Suppressor macrophage treated with lipopolysaccharide for 4 hours (primary cell): ENCODE results near the gene PRM2.

Source experiments
- DNase-seq: peaks from one replicate; pipeline ENCODE4 v3.0.0-alpha.2; 2020

The PRM2 gene

DNA sequence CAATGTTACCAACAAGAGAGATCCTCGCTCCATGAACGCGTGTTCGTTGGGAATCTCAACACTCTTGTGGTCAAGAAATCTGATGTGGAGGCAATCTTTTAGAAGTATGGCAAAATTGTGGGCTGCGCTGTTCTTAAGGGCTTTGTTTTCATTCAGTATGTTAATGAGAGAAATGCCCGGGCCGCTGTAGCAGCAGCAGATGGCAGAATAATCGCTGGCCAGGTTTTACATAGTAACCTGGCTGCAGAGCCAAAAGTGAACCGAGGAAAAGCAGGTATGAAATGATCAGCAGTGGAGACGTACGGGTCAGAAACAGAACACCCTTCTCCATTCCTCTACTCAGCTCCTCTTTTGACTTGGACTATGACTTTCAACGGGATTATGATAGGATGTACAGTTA is 33.6 kb downstream of the PRM2 start:
- no peak for DNase-seq

DNA sequence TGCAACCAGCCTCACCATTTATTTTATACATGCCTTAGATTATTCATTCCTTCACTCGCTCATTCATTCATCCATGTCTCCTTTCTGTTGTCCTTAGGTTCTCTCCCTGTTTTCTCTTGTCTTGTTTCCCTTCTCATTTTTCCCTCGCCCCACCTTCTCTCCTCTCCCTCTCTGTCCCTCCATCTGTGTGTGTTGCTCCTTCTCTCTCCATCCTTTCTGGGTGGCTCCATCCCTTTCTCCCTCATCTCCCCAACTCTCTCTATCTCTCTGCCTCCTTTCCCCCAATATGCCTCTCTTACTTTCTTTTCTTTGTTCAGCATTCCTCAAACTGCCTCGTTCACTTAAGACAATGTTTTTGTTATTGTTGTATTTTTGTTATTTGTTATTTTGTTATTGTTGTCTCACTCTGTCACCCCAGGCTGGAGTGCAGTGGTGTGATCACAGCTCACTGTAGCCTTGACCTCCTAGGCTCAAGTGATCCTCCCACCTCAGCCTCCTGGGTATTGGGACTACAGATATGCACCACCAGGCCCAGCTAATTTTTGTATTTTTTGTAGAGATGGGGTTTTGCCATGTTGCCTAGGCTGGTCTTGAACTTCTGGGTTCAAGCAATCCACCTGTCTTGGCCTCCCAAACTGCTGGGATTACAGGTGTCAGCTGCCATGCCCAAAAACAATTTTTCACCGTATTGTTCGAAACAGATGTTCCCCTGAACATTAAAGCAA is 34.6 kb downstream of the PRM2 start:
- DNase-seq: no peak

DNA sequence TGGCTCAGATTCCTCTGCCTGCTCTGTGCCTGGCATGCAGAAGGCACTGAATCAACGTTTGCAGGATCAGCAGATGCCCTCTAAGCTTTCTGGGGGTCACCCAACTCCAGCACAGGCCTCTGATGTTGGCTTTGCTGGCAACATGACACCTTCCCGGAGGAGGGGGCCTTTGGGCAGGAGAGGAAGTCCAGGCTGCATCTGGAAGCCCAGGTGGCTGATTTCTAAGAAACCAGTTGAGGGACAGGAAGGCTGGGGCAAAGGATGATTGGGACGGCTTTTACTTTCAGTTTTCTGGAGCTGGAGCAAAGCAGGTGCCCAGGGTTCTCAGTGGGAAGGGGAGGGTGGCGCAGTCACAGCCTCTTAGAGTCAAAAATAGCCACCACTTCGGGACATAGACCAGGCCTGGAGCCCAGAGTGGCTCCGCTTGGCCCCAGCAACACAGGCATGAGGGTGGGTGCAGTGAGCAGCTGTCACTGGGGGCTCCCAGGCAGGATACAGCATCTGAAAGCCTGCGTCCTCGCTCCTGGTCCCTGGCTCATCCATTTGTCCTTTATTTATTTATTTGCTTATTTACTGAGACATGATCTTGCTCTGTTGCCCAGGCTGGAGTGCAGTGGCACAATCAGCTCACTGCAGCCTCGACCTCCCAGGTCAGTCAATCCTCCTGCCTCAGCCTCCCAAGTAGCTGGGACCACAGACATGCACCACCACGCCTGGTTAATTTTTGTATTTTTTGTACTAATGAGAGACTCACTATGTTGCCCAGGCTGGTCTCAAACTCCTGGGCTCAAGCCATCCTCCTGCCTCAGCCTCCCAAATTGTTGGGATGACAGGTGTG is 35.4 kb downstream of the PRM2 start:
- no peak for DNase-seq

DNA sequence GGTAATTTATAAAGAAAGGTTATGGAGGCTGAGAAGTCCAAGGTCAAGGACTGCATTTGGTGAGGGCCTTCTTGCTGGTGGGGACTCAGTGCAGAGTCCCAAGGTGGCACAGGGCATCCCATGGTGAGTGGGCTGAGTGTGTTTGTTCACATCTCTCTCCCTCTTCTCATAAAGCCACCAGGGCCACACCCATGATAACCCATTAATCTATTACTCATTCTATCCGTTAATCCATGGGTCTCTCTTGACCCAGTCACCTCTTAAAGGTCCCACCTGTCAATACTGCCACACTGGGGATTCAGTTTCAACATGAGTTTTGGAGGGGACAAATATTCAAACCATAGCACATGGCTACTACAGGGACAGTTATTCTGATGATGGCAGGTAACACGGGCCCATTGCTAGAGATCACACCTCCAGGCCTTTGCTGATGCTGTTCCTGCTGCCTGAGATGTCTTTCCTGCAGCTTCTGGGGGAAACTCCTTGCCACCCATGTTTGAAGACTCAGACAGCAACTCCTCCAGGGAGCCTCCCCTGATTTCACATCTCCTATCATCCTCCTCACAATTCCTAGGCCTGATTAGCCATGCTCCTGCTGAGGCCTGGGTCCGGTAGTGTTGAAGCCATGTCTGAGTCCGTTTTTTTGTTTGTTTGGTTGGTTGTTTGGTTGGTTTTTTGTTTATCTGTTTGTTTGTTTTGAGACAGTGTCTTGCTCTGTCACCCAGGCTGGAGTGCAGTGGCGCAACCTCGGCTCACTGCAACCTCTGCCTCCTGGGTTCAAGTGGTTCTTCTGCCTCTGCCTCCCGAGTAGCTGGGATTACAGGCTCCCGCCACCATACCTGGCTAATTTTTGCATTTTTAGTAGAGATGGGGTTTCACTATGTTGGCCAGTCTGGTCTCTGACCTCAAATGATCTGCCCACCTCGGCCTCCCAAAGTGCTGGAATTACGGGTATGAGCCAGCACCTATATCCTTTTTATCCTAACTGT is 36.3 kb downstream of the PRM2 start:
- no peak for DNase-seq

DNA sequence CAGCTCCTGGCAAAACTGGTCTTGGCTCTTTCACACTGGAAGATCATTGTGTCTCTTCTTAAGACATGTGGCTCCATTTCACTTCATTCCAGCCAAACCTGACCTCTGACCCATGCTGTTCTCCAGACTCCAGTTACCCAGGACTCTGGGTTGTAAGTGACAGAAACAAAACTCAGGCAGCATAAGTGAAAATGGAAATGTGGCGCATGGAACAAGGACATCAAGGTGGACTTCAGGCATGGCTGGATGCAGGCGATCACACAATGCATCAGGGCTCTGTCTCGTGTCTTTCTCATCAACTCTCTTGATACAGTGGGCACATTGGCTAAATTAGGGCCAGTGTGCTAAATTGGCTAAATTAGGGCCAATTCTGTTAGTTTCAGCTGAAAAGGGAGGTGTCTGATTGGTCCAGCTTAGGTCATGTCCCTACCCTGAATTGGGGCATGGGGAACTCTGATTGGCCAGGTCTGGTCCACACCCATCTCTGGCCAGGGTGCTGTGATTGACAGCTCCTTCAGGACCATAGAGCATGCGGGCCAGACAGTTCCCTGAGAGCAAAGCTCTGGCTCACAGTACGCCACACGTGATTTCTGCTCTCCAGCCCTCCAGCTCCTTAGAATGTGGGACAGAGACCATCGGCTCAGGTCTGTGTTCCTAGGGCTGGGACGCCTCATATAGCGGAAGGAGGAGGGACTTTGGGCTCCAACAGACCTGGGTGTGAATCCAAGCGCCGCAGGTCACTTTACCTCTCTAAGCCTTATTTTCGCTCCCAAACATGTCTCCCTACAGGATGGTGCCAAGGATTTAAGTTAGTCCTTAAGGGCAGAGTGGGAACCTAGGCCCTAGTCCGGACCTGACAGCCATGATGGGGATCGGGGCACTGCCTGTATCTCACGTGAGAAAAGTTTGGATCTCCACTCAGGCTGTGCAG is 37.7 kb downstream of the PRM2 start:
- no peak for DNase-seq

DNA sequence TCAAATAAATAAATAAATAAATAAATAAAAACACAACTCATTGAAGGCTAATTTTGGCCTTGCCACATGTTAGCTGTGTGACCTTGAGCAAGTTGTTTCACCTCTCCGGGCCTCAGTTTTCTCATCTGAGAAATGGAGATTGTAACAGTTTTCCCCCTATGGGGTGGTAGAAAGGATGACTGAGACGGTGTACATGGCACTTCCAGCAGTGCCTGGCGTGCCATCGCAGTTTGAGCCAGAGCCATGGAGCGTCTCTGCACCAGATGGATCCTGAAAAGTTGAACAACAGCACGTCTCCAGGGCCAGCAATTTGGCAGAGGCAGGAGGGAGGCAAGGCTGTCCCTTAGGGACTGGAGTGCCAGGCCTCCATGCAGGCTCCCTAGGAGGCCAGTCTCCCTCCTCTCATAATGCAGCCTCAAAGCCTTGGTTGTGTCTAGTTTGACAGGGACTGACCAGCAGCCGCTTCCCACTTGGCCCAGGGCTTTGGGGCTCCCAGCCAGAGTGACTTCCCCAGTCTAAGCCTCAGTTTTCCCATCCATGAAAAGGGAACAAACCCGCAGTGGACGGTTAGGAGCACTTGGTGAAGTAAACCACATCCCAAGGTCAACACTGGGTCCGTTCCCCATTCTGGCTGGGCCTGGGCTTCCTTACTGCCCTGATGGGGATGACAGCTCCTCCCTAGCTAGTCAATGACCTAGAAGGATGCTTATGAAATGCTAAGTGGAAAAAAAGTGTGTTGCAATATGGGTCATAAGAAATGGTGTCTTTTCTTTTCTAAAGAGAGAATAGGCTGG is 39.6 kb downstream of the PRM2 start:
- DNase-seq: peak; percentile 92

DNA sequence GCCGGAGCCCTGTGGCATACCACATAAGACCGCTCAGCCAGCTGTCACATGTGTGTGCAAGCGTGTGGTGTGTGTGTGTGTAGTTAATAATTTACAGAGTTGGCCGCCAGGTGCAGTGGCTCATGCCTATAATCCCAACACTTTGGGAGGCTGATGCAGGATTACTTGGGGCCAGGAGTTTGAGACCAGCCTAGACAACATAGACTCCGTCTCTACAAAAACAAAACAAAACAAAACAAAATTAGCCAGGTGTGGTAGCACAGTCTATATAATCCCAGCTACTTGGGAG is 40.6 kb downstream of the PRM2 start:
- no peak for DNase-seq

DNA sequence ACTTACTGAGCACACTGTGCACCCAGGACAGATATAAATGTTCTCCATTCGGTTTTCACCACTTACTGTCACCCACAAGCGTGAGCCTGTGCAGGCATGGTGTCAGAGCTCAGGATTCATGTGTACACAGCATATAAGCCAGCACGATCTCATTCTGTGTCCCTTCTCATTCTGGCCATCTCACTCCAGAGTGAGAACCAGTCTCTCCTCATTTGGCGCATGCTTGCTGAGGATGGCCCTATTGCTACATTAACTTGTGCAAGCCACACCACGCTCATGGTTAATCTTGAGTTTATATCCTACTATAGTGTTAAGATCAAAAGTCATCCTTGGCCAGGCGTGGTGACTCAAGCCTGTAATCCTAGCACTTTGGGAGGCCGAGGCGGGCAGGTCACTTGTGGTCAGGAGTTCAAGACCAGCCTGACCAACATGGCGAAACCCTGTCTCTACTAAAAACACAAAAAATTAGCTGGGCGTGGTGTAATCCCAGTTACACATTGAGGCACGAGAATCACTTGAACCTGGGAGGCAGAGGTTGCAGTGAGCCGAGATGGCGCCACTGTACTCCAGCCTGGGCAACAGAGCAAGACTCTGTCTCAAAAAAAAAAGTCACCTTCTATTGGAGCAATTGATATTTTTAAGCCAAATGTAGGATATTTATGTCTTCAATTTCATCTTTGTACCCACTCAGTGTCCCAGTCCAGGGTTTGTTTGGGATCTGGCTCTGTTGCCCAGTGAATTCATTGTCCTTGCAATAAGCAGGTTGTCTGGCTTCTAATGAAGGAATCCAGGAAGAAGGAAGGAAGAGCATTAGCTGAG is 41.2 kb downstream of the PRM2 start:
- DNase-seq: peak; percentile 62

DNA sequence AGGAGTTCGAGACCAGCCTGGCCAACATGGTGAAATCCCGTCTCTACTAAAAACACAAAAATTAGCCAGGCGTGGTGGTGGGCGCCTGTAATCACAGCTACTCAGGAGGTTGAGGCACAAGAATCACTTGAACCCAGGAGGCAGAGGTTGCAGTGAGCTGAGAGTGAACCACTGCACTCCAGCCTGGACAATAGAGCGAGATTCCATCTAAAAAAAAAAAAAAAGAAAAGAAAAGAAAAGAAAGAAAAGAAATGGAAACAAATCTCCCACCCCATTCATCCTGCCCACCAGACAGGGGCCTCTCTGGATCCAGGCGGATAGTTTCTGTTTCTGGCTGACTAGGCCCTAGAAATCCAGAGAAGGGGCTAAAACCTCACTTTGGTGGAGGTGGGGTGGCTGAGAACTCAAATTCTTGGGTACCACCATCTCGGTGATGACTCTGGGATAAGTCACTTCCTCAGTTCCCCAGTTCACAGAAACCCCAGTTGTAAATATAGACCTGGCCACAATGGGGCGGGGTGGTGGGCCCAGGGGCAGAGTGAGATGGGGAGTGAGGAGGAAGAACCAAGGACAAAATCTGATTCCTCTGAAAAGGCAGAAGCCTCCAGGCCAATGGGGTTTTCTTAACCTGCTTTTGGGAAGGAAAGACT is 42.4 kb downstream of the PRM2 start:
- no peak for DNase-seq

DNA sequence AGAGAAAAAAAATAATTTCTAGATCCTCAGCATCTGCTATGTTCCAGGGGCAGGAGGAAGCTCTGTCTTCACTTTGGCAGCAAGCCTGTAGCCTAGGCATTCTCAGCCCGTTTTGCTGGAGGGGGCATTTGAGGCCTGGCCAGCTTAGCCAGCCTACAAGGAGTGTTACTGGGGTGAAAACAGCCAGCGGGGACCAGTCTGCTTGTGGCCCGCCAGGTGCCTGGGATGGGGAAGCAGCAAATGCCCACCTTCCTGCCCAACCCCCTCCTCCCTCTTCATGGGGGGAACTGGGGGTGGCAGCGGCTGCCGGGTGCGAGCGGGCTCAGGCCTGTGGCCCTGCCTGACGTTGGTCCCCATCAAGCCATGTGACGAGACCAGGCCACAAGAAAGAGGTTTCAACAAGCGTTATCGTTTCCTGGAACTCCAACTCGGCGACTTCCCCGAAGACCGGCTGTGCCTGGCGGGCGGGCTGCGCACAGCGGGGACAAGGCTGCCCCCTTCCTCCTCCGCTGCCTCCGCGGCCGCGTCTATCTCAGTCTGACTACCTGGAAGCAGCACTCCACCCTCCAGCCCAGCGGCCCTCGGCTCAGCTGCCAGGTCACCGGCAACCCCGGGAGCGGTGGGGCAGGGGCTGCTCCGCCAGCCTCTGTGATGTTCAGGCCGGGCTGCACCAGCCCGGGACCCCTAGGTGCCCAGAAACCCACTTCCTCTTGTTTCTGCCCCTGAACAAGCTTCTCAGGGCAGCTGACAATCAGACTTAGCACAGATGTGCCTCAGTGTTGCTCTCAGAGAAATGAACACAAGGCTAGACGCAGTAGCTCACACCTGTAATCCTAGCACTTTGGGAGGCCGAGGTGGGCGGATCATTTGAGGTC is 43.2 kb downstream of the PRM2 start:
- peak; percentile 64 for DNase-seq

DNA sequence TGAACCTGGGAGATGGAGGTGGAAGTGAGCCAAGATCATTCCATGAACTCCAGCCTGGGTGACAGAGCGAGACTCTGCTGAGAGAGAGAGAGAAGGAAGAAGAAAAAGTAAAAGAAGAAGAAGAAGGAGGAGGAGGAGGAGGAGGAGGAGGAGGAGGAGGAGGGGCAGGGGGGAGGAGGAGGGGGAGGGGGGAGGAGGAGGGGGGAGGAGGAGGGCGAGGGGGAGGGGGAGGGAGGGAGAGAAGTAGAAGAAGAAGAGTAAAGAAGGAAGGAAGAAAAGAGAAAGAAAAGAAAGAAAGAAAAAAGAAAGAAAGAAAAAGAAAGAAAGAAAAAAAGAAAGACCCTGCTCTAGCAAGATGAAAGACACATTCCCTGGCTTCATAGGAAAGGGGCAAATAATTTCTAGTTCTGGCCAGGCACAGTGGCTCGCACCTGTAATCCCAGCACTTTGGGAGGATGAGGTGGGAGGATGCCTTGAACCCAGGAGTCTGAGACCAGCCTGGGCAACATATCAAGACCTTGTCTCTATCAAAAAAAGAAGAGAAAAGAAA is 43.9 kb downstream of the PRM2 start:
- no peak for DNase-seq

DNA sequence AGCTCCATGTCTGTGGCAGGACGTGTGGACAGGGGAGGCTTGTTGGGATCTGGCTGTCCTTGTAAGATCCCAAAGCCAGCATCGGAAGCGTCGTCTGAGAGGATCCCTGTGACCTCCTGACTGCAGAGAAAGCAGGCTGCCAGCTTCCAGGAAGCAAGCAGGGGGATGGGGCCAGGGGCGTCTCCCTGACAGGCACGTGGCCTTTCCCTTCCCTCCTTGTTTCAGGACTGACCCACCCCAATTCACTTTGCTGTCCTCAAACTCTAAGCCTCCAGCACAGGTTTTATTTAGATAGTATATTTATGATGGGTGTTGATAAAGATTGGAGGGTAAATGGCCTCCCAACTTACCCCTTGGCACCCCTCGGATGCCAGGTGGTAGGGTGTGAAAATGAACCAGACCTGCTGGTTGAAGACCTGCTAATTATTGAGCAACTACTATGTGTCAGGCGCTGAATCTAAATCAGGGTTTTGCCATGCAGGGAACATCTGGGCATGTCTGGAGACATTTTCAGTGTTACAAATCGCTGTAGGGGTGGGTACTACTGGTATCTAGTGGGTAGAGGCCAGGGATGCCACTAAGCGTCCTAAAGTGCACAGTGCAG is 44.8 kb downstream of the PRM2 start:
- no peak for DNase-seq

DNA sequence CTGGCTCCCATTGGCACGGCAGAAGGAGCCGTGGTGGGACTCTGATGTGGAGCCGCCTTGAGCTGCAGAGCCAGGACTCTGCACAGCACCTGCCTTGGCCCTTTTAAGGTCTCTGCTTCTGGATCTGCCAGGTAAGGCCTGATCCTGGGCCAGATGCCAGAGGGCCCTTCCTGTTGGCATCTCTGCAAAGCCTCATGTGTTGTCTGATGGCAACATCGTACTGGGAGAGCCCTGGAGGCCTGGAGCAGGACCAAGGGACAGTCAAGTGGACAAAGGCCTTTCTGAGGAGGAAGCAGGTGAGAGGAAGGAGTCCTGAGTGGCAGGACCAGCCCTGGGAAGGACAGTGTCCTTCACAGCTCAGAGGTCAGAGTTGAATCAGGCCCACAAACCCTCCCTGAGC is 46.4 kb downstream of the PRM2 start:
- no peak for DNase-seq

DNA sequence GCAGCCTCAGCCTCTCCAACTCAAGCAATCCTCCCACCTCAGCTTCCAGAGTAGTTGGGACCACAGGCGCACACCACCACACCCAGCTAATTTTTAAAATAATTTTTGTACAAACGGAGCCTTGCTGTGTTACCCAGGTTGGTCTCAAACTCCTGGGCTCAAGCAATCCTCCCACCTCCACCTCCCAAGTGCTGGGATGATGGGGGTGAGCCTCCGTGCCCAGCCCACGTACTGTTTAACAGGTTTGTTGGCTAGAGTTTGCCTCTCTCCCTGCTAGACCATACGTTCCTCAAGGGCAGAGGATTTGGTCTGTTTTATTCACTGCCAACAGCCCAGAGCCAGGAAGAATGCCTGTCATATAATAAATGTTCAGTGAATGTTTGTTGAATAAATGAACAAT is 46.8 kb downstream of the PRM2 start:
- DNase-seq: no peak

DNA sequence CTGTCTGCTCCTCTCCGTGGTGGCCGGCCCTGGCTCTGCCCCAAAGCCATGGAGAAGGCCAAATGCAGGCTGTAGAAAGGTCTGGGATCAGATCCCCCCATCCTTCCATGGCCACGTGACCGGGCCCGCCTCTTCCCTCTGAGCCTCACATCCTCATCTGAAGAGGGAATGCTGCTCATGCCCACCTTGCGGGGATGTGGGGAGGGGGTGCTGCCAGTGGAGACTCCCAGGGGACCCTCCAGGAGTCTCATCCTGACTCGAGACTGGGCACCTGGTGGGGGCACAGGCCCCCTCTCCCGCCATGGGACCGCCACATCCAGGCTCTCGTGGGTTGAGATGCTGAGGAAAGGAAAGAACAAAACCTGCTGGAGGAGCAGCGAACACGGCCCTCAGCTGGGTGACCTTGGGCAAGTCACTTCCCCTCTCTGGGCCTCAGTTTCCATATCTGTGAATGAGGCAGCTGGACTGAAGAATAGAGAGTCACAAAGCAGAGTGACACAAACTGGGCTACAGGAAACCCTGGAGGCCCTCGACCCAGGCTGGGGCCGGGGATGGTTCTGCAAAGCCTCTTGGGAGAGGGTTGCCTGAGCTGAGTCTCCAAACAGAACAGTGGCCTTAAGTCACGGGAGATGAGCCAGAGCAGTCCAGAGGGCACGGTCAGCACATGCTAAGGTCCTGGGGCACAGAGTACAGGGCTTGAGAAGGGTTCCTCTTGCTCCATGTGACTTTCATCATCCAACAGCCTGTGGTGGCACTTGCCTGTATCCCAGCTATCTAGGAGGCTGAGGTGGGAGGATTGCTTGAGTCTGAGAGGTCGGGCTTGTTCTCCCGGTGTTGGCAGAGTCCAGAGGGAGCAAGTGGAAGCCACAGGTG is 50.4 kb downstream of the PRM2 start:
- DNase-seq: no peak
